Uterus (tissue), 4 donors: Measurements from ENCODE around the gene CD8B2. TPM values are rescaled to one million over a fixed set of nuclear protein-coding genes. Genes with fewer than 3 reads are reported as not detected.

ENCODE experiments used
- DNase-seq, 2 donors: peaks; one replicate each; pipeline ENCODE4 v3.0.0-alpha.2; 2019 to 2020
- H3K27ac ChIP-seq, 2 donors: fragments of 200-600 bp; sonication (generic); 1 replicate in 1 of 2; 2 replicates in 1 of 2; pipeline ENCODE4 v1.5.1; 2016 to 2018
- H3K27me3 ChIP-seq, 2 donors: fragments of 200-600 bp; sonication (generic); one replicate each; pipeline ENCODE4 v1.5.1; 2018 to 2019; ENCODE audit warnings: control low read depth in 1 of 2
- H3K36me3 ChIP-seq, 2 donors: fragments of 200-600 bp; sonication (generic); one replicate each; pipeline ENCODE4 v1.5.1; 2019; ENCODE audit warnings: control low read depth in 1 of 2
- H3K4me1 ChIP-seq, 2 donors: fragments of 200-600 bp; sonication (generic); one replicate each; pipeline ENCODE4 v1.5.1; 2018 to 2019; ENCODE audit warnings: control low read depth in 1 of 2
- H3K4me3 ChIP-seq, 2 donors: fragments of 200-600 bp; sonication (generic); 1 replicate in 1 of 2; 2 replicates in 1 of 2; pipeline ENCODE4 v1.5.1; 2018 to 2019; ENCODE audit warnings: mild to moderate bottlenecking in 1 of 2
- H3K9me3 ChIP-seq, 2 donors: fragments of 200-600 bp; sonication (generic); one replicate each; pipeline ENCODE4 v1.5.1; 2019; ENCODE audit warnings: control low read depth in 1 of 2
- POLR2A ChIP-seq, 2 donors: fragments of 450-650 bp; IDR thresholded peaks; one replicate each; pipeline ENCODE4 v1.6.1; 2016; ENCODE audit warnings: antibody characterized with exemption in 2 of 2, mild to moderate bottlenecking in 1 of 2, moderate library complexity in 1 of 2
- intact Hi-C: fragments of 100-400 bp; cut with DNase I; formaldehyde crosslinking; loops from one replicate; pipeline ENCODE4 v1.15.1; 2023; ENCODE audit warnings: low total_unique reads
- total RNA-seq, 4 donors: library from RNA; depleted of rRNA in 3 of 4; stranded (reverse); fragments of >200 nt in 3 of 4; gene quantifications; one replicate each; pipeline versions ENCODE4 v1.1.0 to v1.2.4, GENCODE V29; 2014 to 2023
- TF ChIP-seq, protein P1 (sequence below), 4 experiments: fragments of 200-600 bp in 2 of 4; fragments of 450-650 bp in 2 of 4; sonication (generic) in 2 of 4; IDR thresholded peaks; one replicate each; pipeline ENCODE4 v1.5.1; 2016 to 2019; ENCODE audit warnings: antibody characterized with exemption in 4 of 4, mild to moderate bottlenecking in 2 of 4, moderate library complexity in 1 of 4
- donor health status: DM: yes; HTN: yes; CAD: no.

Gene CD8B2
- total RNA-seq, 4 donors from 2014 or later: 0.07 TPM; not detected in 3

DNA sequence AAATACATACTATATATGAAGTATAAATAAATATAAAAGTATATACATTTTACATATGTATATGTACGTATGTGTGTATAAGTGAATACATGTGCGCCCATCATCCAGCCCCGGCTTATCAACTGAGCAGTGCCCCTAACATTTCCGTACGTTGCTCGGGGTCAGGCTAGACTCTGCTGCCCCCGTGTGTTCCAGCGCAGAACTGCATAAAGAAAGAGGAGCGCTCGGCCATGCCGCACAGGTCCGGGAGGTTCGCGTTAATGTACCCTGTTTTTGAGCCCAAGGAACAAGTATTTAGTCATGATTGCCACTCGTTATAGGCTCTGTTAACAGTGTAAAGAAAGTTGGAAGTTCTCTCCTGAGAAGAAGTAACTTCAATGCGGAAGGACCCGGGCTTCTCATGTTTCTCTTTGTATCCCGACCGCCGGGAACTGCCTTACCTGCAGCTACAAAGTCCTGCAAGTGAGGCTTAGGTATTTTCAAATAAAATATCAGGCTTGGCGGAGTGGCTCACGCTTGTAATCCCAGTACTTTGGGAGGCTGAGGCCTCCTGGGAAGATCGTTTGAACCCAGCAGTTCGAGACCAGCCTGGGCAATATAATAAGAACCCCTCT is 55.7 kb downstream of the CD8B2 start:
- Histone ChIP-seq H3K27me3 (no peaks in the 10 kb centered on the region), H3K4me1 (no peaks in the 10 kb centered on the region), H3K9me3 (no peaks in the 10 kb centered on the region), H3K27ac (no peak overlapping the region), H3K36me3 (no peaks in the 10 kb centered on the region), H3K4me3 (peak overlapping the region in 1 of 2 donors; percentile 27)
- TF ChIP-seq, protein P1, sequence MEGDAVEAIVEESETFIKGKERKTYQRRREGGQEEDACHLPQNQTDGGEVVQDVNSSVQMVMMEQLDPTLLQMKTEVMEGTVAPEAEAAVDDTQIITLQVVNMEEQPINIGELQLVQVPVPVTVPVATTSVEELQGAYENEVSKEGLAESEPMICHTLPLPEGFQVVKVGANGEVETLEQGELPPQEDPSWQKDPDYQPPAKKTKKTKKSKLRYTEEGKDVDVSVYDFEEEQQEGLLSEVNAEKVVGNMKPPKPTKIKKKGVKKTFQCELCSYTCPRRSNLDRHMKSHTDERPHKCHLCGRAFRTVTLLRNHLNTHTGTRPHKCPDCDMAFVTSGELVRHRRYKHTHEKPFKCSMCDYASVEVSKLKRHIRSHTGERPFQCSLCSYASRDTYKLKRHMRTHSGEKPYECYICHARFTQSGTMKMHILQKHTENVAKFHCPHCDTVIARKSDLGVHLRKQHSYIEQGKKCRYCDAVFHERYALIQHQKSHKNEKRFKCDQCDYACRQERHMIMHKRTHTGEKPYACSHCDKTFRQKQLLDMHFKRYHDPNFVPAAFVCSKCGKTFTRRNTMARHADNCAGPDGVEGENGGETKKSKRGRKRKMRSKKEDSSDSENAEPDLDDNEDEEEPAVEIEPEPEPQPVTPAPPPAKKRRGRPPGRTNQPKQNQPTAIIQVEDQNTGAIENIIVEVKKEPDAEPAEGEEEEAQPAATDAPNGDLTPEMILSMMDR (IDR thresholded peaks at IDR 0.05): peak; percentile 80 to 94 (median 85)
- TF ChIP-seq POLR2A (IDR thresholded peaks at IDR 0.05): no peak
- intact Hi-C loops: loop anchor here (10.0 kb wide), 1 partner anchor 438 kb away; no protein-coding TSS in a partner anchor
- DNase-seq: peak; percentile 54 to 74

DNA sequence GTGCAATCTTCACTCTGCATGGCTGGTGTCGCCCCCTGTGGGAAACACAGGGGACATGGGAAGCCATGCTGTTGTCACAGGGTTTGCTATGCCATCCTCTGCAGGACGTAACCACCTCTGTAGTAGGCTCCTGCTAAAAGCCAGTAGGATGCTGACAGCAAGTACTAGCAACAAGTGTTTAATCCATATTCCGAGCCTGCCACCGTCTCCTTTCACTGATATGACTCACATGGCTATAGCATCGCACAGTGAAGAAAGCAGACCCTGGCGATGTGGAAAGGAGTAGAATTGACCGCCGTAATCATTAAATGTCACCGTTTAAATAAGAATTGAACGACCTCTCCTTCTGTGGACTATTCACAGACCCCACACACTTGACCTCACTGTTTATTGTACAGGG is 57.8 kb downstream of the CD8B2 start:
- Histone ChIP-seq H3K27me3 (no peaks in the 10 kb centered on the region), H3K9me3 (no peaks in the 10 kb centered on the region), H3K36me3 (no peaks in the 10 kb centered on the region), H3K27ac (no peak overlapping the region), H3K4me3 (no peak overlapping the region), H3K4me1 (no peaks in the 10 kb centered on the region)
- DNase-seq: no peak
- intact Hi-C loops: loop anchor here (10.0 kb wide), 1 partner anchor 440 kb away; no protein-coding TSS in a partner anchor
- TF ChIP-seq, protein P1 (IDR thresholded peaks at IDR 0.05): no peak
- no peak for TF ChIP-seq POLR2A (IDR thresholded peaks at IDR 0.05)

DNA sequence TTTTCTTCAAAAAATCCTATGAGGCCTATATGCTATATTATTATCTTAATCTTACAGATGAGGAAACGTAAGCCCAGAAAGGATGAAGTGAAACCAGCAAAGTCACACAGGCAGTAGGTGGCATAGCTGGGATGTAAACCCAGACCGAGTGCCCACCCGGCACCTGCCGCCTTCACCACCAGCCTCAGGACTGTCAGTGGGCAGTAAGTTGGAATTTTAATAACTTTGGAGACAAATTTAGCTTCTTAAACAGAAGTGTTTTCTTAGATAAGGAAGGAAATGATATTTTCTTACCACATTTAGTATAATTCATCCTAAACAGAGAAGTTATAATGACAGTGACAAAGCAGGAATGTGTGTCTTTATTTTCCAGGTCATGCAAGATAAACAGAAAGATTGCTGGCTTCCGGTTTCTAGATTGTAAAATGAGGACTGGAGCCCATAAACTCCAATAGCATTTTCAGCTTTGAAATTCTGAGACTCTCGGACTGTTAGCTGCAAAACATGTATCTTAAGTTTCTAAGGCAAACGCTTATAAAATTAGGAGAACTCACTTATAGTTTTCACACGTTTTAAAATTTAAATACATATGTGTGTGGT is 59.3 kb downstream of the CD8B2 start:
- Histone ChIP-seq H3K4me3 (no peak overlapping the region), H3K4me1 (no peaks in the 10 kb centered on the region), H3K27me3 (no peaks in the 10 kb centered on the region), H3K27ac (no peak overlapping the region), H3K9me3 (no peaks in the 10 kb centered on the region), H3K36me3 (no peaks in the 10 kb centered on the region)
- DNase-seq: no peak
- intact Hi-C loops: loop anchor here (10.0 kb wide), 1 partner anchor 442 kb away; no protein-coding TSS in a partner anchor
- TF ChIP-seq, protein P1 (IDR thresholded peaks at IDR 0.05): no peak
- no peak for TF ChIP-seq POLR2A (IDR thresholded peaks at IDR 0.05)

DNA sequence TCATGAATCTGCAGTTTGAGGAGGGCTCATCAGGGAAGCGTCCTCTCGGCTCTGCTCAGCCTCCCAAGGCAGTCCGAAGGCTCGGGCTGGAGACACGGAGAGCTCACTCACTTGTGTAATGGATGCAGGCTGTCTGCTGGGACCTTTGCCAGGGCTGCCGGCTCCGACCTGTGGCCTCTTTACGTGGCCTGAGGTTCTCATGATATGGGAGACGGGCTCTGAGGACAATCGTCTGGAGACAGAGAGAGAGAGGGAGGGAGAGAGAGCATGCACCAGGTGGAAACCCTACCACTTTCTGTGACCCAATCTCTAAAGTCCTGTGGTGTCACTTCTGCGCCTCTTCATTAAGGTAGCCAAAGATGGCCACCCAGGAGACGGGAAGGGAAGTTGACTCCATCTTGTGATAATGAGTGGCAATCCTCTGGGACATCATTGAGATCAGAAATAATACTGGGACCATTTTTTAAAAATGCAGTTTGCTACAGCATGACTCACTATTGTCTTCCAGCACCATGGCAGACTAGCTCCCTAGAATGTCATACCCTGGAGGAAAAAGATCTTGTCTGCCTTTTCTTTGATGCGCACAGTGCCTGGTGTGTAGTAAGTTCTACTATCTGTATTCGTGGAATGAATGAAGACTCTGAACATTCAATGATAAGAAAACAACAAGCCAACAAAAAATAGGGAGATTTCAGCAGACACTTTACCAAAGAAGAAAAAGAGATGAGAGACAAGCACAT is 60.2 kb downstream of the CD8B2 start:
- intact Hi-C loops: loop anchor here (10.0 kb wide), 1 partner anchor 443 kb away; no protein-coding TSS in a partner anchor
- Histone ChIP-seq H3K9me3 (no peaks in the 10 kb centered on the region), H3K27me3 (no peaks in the 10 kb centered on the region), H3K36me3 (no peaks in the 10 kb centered on the region), H3K27ac (no peak overlapping the region), H3K4me3 (no peak overlapping the region), H3K4me1 (no peaks in the 10 kb centered on the region)
- no peak for DNase-seq
- TF ChIP-seq POLR2A (IDR thresholded peaks at IDR 0.05): no peak
- TF ChIP-seq, protein P1 (IDR thresholded peaks at IDR 0.05): no peak
